Vagina (tissue), 2 donors: ENCODE data around the gene BNC2. TPM values are rescaled to one million over a fixed set of nuclear protein-coding genes. Genes with fewer than 3 reads are reported as not detected.

Experiments used
- DNase-seq, 2 donors: peaks; one replicate each; pipeline ENCODE4 v3.0.0-alpha.2; 2017; ENCODE audit errors: extremely low spot score in 2 of 2
- H3K27ac ChIP-seq: fragments of 200-600 bp; sonication (generic); one replicate; pipeline ENCODE4 v1.5.1; 2019
- H3K27me3 ChIP-seq: fragments of 200-600 bp; sonication (generic); one replicate; pipeline ENCODE4 v1.5.1; 2019
- H3K36me3 ChIP-seq, 2 donors: fragments of 200-600 bp; sonication (generic); one replicate each; pipeline ENCODE4 v1.5.1; 2017 to 2019
- H3K4me1 ChIP-seq: fragments of 200-600 bp; sonication (generic); one replicate; pipeline ENCODE4 v1.5.1; 2019
- H3K4me3 ChIP-seq, 2 donors: fragments of 200-600 bp; sonication (generic); 1 replicate in 1 of 2; 2 replicates in 1 of 2; pipeline ENCODE4 v1.5.1; 2016 to 2019
- H3K9me3 ChIP-seq: fragments of 200-600 bp; sonication (generic); one replicate; pipeline ENCODE4 v1.5.1; 2019
- POLR2A ChIP-seq, 2 donors: fragments of 450-650 bp; IDR thresholded peaks; one replicate each; pipeline ENCODE4 v1.6.1; 2017; ENCODE audit warnings: antibody characterized with exemption in 2 of 2, mild to moderate bottlenecking in 2 of 2, moderate library complexity in 2 of 2
- POLR2AphosphoS5 ChIP-seq, 2 donors: sonication (generic); formaldehyde crosslinking; IDR thresholded peaks; one replicate each; pipeline ENCODE4 v1.9.0; 2017; ENCODE audit warnings: antibody characterized with exemption in 2 of 2, mild to moderate bottlenecking in 2 of 2, low read depth in 1 of 2; ENCODE audit not compliant: insufficient read depth in 1 of 2
- intact Hi-C: fragments of 100-400 bp; cut with DNase I; formaldehyde crosslinking; loops from one replicate; pipeline ENCODE4 v1.15.1; 2023
- total RNA-seq: library from RNA; depleted of rRNA; stranded (reverse); fragments of >200 nt; gene quantifications from one replicate; pipeline ENCODE4 v1.2.3, GENCODE V29; 2016
- TF ChIP-seq, protein P1 (sequence below), 3 experiments: fragments of 450-650 bp in 2 of 3; fragments of 200-600 bp in 1 of 3; sonication (generic) in 1 of 3; IDR thresholded peaks; one replicate each; pipeline ENCODE4 v1.5.1; 2017 to 2019; ENCODE audit warnings: antibody characterized with exemption in 3 of 3, mild to moderate bottlenecking in 2 of 3, moderate library complexity in 2 of 3

BNC2 gene
- total RNA-seq, 1 donor from 2014 or later: 33.9 TPM

DNA sequence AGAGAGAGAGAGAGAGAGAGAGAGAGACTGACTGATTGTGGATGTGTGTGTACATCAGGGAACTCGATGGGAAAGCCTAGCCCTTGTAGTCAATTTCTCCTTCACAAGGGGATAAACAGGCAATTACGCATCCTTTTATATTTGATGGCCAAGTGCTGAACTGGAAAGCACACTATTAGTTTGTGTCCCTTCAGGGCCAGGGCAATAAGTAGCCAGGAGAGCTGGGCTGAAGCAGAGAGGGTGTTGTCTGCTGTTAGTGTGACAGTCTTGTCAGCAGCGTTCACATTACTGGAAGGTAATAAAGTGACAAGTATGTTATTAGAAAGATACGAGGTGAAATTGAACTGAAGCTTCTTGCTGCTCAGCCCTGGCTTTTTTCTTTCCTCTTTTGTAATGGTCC is 457.7 kb downstream of the BNC2 start:
- intact Hi-C loops: no loop called here
- Histone ChIP-seq H3K9me3 (no peaks in the 10 kb centered on the region), H3K4me1 (peaks cover 1% of the 10 kb centered on the region), H3K27me3 (no peaks in the 10 kb centered on the region), H3K27ac (no peak overlapping the region), H3K36me3 (no peaks in the 10 kb centered on the region), H3K4me3 (no peak overlapping the region)
- TF ChIP-seq POLR2A (IDR thresholded peaks at IDR 0.05) (no peak), POLR2AphosphoS5 (IDR thresholded peaks at IDR 0.05; ENCODE audit: insufficient read depth in 1 of 2, low read depth in 1 of 2) (no peak)
- TF ChIP-seq, protein P1, sequence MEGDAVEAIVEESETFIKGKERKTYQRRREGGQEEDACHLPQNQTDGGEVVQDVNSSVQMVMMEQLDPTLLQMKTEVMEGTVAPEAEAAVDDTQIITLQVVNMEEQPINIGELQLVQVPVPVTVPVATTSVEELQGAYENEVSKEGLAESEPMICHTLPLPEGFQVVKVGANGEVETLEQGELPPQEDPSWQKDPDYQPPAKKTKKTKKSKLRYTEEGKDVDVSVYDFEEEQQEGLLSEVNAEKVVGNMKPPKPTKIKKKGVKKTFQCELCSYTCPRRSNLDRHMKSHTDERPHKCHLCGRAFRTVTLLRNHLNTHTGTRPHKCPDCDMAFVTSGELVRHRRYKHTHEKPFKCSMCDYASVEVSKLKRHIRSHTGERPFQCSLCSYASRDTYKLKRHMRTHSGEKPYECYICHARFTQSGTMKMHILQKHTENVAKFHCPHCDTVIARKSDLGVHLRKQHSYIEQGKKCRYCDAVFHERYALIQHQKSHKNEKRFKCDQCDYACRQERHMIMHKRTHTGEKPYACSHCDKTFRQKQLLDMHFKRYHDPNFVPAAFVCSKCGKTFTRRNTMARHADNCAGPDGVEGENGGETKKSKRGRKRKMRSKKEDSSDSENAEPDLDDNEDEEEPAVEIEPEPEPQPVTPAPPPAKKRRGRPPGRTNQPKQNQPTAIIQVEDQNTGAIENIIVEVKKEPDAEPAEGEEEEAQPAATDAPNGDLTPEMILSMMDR (IDR thresholded peaks at IDR 0.05): no peak
- no peak for DNase-seq

DNA sequence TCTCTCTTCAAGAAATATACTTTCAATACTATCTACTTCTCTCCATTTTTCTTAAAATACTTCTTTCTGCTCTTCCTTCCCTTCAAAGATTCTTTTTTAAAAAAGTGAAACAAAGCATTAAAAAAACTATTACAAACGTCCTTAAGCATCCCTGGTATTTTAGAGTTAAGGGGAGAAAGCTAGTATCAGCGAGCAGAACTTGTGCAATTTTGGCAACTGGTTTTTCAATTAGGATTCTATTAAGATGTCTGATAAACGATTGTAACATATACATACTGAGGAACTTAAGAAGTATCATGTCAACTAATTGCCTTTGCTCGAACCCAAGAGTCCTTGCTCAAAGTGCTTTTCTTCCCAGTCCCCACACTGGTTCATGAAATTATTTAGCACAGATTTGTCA is 459.2 kb downstream of the BNC2 start:
- no peak for DNase-seq
- Histone ChIP-seq H3K36me3 (no peaks in the 10 kb centered on the region), H3K4me3 (no peak overlapping the region), H3K27me3 (no peaks in the 10 kb centered on the region), H3K4me1 (no peaks in the 10 kb centered on the region), H3K9me3 (no peaks in the 10 kb centered on the region), H3K27ac (no peak overlapping the region)
- intact Hi-C loops: no loop called here
- TF ChIP-seq POLR2A (IDR thresholded peaks at IDR 0.05) (no peak), POLR2AphosphoS5 (IDR thresholded peaks at IDR 0.05; ENCODE audit: insufficient read depth in 1 of 2, low read depth in 1 of 2) (no peak)
- TF ChIP-seq, protein P1 (IDR thresholded peaks at IDR 0.05): no peak

DNA sequence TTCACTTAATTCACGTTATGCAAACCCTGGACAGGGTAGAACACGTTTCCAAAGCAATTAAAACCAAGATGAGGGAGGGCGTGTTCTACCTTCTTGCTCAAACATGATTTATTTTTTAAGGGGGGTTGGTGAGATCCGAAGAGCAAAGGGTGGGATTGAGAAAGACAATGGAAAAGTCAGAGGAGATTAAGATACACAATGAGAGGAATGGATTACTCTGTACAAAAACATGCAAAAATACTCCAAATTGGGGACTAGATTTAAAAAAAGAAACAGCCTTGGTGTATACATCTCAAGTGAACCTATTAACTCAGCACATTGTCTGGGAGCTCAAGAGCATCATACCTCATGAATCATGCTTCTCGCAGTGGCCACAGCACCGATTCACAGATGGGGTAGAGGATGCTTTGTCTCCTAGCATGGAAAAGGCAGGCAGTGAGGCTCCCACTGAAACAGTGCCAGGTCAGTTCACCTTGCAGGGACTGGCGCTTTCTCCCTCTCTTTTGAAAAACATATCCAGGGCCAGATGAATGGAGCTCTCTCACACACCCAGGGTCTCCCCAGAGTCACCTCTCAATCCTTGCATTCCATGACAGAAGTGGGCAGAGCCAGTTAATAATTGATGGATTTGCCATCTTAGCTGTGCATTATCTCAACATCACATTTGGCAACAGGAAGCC is 459.7 kb downstream of the BNC2 start:
- Histone ChIP-seq H3K27me3 (no peaks in the 10 kb centered on the region), H3K36me3 (no peaks in the 10 kb centered on the region), H3K4me3 (no peak overlapping the region), H3K4me1 (no peaks in the 10 kb centered on the region), H3K9me3 (no peaks in the 10 kb centered on the region), H3K27ac (no peak overlapping the region)
- intact Hi-C loops: no loop called here
- TF ChIP-seq POLR2A (IDR thresholded peaks at IDR 0.05): no peak
- TF ChIP-seq, protein P1 (IDR thresholded peaks at IDR 0.05): no peak
- no peak for TF ChIP-seq POLR2AphosphoS5 (IDR thresholded peaks at IDR 0.05; ENCODE audit: insufficient read depth in 1 of 2, low read depth in 1 of 2)
- DNase-seq: no peak

DNA sequence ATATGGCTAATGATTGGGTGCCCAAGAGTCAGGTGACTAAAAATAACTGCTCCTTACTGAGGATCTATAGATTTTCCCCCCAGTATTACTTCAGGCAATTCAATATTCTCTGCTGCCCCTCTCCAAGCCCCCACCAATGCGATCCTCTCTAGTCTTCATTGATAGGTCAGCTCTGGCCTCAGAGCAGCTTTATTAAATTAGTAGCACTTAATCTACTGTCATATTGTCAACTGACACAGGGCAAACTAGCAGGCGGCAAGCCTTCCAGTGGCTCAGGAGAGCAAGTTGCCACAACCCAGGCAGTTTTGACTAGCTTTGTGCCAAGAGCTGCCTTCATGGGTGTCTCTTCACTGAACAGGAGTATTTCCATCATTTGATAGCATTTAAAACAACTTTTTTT is 462.9 kb downstream of the BNC2 start:
- intact Hi-C loops: no loop called here
- DNase-seq: no peak
- H3K4me3 ChIP-seq: no peak overlapping the region

More for the DNA sequence above, 462.9 kb downstream of the BNC2 start:
- no peaks in the 10 kb centered on the region for H3K9me3 ChIP-seq
- H3K4me1 ChIP-seq: no peaks in the 10 kb centered on the region
- no peak overlapping the region for H3K27ac ChIP-seq
- H3K36me3 ChIP-seq: no peaks in the 10 kb centered on the region
- TF ChIP-seq, protein P1 (IDR thresholded peaks at IDR 0.05): no peak
- no peak for TF ChIP-seq POLR2A (IDR thresholded peaks at IDR 0.05)
- no peak for TF ChIP-seq POLR2AphosphoS5 (IDR thresholded peaks at IDR 0.05; ENCODE audit: insufficient read depth in 1 of 2, low read depth in 1 of 2)
- no peaks in the 10 kb centered on the region for H3K27me3 ChIP-seq
